Upper lobe of left lung (tissue), 4 donors: ENCODE data around the gene BCL2L14.

Experiments used
- POLR2AphosphoS5 ChIP-seq, 2 donors: sonication (generic); formaldehyde crosslinking; IDR thresholded peaks; one replicate each; pipeline ENCODE4 v1.5.1; 2017; ENCODE audit warnings: antibody characterized with exemption in 2 of 2
- TF ChIP-seq, protein P1 (sequence below), 6 experiments: fragments of 450-650 bp in 4 of 6; fragments of 200-600 bp in 2 of 6; sonication (generic) in 2 of 6; IDR thresholded peaks; one replicate each; pipeline ENCODE4 v1.5.1; 2016 to 2019; ENCODE audit warnings: antibody characterized with exemption in 6 of 6

DNA sequence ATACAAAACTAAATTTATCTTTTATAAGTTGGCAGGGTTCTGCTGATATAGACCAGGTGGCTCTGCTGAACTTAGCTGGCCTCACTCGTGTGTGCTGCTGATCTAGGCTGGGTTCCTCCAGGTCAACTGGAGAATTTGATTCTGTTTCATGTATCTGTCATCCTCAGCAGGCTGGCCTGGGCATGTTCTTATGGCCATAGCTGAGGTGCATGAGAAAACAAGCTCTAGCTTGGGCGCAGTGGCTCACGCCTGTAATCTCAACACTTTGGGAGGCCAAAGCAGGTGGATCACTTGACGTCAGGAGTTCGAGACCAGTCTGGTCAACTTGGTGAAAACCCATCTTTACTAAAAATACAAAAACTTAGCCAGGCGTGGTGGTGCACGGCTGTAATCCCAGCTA lies 24.3 kb upstream of the BCL2L14 start:
- TF ChIP-seq, protein P1, sequence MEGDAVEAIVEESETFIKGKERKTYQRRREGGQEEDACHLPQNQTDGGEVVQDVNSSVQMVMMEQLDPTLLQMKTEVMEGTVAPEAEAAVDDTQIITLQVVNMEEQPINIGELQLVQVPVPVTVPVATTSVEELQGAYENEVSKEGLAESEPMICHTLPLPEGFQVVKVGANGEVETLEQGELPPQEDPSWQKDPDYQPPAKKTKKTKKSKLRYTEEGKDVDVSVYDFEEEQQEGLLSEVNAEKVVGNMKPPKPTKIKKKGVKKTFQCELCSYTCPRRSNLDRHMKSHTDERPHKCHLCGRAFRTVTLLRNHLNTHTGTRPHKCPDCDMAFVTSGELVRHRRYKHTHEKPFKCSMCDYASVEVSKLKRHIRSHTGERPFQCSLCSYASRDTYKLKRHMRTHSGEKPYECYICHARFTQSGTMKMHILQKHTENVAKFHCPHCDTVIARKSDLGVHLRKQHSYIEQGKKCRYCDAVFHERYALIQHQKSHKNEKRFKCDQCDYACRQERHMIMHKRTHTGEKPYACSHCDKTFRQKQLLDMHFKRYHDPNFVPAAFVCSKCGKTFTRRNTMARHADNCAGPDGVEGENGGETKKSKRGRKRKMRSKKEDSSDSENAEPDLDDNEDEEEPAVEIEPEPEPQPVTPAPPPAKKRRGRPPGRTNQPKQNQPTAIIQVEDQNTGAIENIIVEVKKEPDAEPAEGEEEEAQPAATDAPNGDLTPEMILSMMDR (IDR thresholded peaks at IDR 0.05): no peak
- no peak for TF ChIP-seq POLR2AphosphoS5 (IDR thresholded peaks at IDR 0.05)
